Breast epithelium (tissue), 3 donors: ENCODE measurements around the gene TBC1D1.

Experiments
- POLR2AphosphoS5 ChIP-seq, 3 donors: sonication (generic); formaldehyde crosslinking; IDR thresholded peaks; one replicate each; pipeline ENCODE4 v1.6.1; 2017; ENCODE audit warnings: antibody characterized with exemption in 3 of 3
- TF ChIP-seq, protein P1 (sequence below), 3 donors: fragments of 450-650 bp; IDR thresholded peaks; one replicate each; pipeline ENCODE4 v1.5.1; 2016 to 2017; ENCODE audit warnings: antibody characterized with exemption in 3 of 3, mild to moderate bottlenecking in 3 of 3, moderate library complexity in 3 of 3

DNA sequence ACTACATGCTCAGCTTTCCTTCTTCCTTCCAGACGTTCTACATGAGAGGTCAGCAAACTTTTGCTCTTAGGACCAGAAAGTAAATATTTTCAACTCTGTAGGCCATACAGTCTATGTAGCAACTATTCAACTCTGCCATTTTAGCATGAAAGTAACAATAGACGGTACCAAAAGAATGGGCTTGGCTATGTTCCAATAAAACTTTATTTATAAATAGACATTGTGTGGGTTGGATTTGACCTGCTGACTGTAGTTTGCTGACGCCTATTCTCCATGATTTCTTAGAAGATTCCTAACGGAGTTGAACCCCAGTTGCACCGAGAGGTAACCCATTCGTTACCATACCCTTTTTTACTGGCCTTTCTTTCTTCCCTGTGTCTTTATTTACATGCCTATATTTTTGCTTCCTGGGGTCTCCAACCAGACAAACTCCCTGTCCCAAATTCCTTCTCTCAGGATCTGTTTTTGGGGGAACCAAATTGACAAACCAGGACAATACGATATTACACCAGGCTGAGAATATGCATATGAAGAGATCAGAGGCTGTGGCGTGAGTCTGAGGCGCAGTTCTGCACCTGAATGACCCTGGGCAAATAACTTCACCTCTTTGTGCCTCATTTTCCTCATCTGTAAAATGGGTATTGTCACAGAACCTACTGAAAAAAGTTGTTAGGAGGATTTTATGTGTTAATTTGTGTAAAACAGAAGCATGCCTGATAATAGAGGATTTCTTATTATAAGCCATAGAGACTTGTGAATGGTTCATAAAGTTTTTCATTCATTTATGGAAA, 58.9 kb downstream of the TBC1D1 start:
- no peak for TF ChIP-seq POLR2AphosphoS5 (IDR thresholded peaks at IDR 0.05)
- TF ChIP-seq, protein P1, sequence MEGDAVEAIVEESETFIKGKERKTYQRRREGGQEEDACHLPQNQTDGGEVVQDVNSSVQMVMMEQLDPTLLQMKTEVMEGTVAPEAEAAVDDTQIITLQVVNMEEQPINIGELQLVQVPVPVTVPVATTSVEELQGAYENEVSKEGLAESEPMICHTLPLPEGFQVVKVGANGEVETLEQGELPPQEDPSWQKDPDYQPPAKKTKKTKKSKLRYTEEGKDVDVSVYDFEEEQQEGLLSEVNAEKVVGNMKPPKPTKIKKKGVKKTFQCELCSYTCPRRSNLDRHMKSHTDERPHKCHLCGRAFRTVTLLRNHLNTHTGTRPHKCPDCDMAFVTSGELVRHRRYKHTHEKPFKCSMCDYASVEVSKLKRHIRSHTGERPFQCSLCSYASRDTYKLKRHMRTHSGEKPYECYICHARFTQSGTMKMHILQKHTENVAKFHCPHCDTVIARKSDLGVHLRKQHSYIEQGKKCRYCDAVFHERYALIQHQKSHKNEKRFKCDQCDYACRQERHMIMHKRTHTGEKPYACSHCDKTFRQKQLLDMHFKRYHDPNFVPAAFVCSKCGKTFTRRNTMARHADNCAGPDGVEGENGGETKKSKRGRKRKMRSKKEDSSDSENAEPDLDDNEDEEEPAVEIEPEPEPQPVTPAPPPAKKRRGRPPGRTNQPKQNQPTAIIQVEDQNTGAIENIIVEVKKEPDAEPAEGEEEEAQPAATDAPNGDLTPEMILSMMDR (IDR thresholded peaks at IDR 0.05) = no peak
